Measurements from ENCODE around the gene DDX27. TPM values are rescaled to one million over a fixed set of nuclear protein-coding genes. Genes with fewer than 3 reads are reported as not detected.

Gene DDX27
- total and polyA plus RNA-seq, 9 of the 15 experiments (the other 6 are each of a cell fraction or from before 2014, with no cell fraction given): 17.9 to 79.3 (median 57.0) TPM

GRCh38 chr20:49282584-49283171, 63.5 kb downstream of the DDX27 start (continued):
- peak; percentile 45; the same call in 1 of the 2 replicates for TF ChIP-seq PML (IDR thresholded peaks at IDR 0.05; ENCODE audit: low read length)
- TF ChIP-seq BCLAF1 (IDR thresholded peaks at IDR 0.05; ENCODE audit: borderline replicate concordance in 1 of 2, control insufficient read depth in 1 of 2, low read depth in 2 of 2, low read length in 1 of 2): peak in 1 of 2 experiments; percentile 57; a peak in 2 of 4 replicates
- TF ChIP-seq SRSF9 (IDR thresholded peaks at IDR 0.05; ENCODE audit: borderline replicate concordance, low read depth, low read length): no peak
- no peak for TF ChIP-seq FOXO4 (CRISPR knock-in tag; IDR thresholded peaks at IDR 0.05)
- no peak for TF ChIP-seq ZNF507 (tag; conservative IDR thresholded peaks at IDR 0.05)
- peak; percentile 20; the same call in 1 of the 2 replicates for TF ChIP-seq USF1 (CRISPR knock-in tag; IDR thresholded peaks at IDR 0.05)
- 0 out of 2 replicates have a peak, but pooled peaks have one; percentile 22 for TF ChIP-seq PTBP1 (IDR thresholded peaks at IDR 0.05; ENCODE audit: low read depth, low read length)
- no peak for TF ChIP-seq DIDO1 (tag; IDR thresholded peaks at IDR 0.05; ENCODE audit: low read depth)
- no peak for TF ChIP-seq ZBTB43 (CRISPR knock-in tag; IDR thresholded peaks at IDR 0.05)
